Measurements from ENCODE around the gene TGFBR2. TPM values are rescaled to one million over a fixed set of nuclear protein-coding genes. Genes with fewer than 3 reads are reported as not detected.

TGFBR2 gene
- total and polyA plus RNA-seq, 2 of the 13 experiments (the other 11 are each of a cell fraction or from before 2014, with no cell fraction given): 82.2 to 187 TPM

- TF ChIP-seq ZBTB40 (IDR thresholded peaks at IDR 0.05) (no peak), ZBTB40 (CRISPR knock-in tag; IDR thresholded peaks at IDR 0.05) (no peak; the same call in 1 of the 2 replicates), ASH2L (IDR thresholded peaks at IDR 0.05; ENCODE audit: insufficient read length, low read depth, low read length) (peak; percentile 78), DNMT3B (CRISPR knock-in tag; conservative IDR thresholded peaks at IDR 0.05) (peak; percentile 66; the same call in 1 of the 2 replicates), ZSCAN20 (CRISPR knock-in tag; IDR thresholded peaks at IDR 0.05; ENCODE audit: borderline replicate concordance) (no peak), SNRNP70 (IDR thresholded peaks at IDR 0.05; ENCODE audit: low read depth, low read length) (no peak), TAF1 (CRISPR knock-in tag; IDR thresholded peaks at IDR 0.05) (peak; percentile 48; the same call in 1 of the 2 replicates), ZNF530 (CRISPR knock-in tag; IDR thresholded peaks at IDR 0.05; ENCODE audit: low read depth) (no peak), MEF2D (CRISPR knock-in tag; IDR thresholded peaks at IDR 0.05) (peak; percentile 90), TOE1 (CRISPR knock-in tag; IDR thresholded peaks at IDR 0.05) (no peak; the same call in 1 of the 2 replicates), WIZ (CRISPR knock-in tag; IDR thresholded peaks at IDR 0.05) (no peak), ZSCAN22 (CRISPR knock-in tag; IDR thresholded peaks at IDR 0.05) (no peak), ATF6 (CRISPR knock-in tag; conservative IDR thresholded peaks at IDR 0.05) (0 out of 2 replicates have a peak, but pooled peaks have one; percentile 58)
- TF ChIP-seq, protein P1, sequence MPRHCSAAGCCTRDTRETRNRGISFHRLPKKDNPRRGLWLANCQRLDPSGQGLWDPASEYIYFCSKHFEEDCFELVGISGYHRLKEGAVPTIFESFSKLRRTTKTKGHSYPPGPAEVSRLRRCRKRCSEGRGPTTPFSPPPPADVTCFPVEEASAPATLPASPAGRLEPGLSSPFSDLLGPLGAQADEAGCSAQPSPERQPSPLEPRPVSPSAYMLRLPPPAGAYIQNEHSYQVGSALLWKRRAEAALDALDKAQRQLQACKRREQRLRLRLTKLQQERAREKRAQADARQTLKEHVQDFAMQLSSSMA (CRISPR knock-in tag; IDR thresholded peaks at IDR 0.05): no peak
- TF ChIP-seq, protein P2, sequence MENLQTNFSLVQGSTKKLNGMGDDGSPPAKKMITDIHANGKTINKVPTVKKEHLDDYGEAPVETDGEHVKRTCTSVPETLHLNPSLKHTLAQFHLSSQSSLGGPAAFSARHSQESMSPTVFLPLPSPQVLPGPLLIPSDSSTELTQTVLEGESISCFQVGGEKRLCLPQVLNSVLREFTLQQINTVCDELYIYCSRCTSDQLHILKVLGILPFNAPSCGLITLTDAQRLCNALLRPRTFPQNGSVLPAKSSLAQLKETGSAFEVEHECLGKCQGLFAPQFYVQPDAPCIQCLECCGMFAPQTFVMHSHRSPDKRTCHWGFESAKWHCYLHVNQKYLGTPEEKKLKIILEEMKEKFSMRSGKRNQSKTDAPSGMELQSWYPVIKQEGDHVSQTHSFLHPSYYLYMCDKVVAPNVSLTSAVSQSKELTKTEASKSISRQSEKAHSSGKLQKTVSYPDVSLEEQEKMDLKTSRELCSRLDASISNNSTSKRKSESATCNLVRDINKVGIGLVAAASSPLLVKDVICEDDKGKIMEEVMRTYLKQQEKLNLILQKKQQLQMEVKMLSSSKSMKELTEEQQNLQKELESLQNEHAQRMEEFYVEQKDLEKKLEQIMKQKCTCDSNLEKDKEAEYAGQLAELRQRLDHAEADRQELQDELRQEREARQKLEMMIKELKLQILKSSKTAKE (CRISPR knock-in tag; IDR thresholded peaks at IDR 0.05; ENCODE audit: borderline replicate concordance): peak; percentile 61; the same call in 1 of the 2 replicates
These were observed 9.2 kb upstream of the TGFBR2 start (continued) for GRCh38 chr3:30597131-30597768.

All from HepG2 (cell line).